HG02884 (cell line): ENCODE results near the gene C1orf87.
"Not testable (repeated sequence)": the region's sequence is repeated elsewhere in the genome, so short reads cannot be mapped to it uniquely, and the experiment has no call there.

Source experiments
- ATAC-seq: cut with Tn5 transposase; IDR thresholded peaks from one replicate; pipeline ENCODE4 v1.9.1; 2021; ENCODE audit warnings: mild to moderate bottlenecking, moderate library complexity; ENCODE audit not compliant: unreplicated experiment

The C1orf87 gene

DNA sequence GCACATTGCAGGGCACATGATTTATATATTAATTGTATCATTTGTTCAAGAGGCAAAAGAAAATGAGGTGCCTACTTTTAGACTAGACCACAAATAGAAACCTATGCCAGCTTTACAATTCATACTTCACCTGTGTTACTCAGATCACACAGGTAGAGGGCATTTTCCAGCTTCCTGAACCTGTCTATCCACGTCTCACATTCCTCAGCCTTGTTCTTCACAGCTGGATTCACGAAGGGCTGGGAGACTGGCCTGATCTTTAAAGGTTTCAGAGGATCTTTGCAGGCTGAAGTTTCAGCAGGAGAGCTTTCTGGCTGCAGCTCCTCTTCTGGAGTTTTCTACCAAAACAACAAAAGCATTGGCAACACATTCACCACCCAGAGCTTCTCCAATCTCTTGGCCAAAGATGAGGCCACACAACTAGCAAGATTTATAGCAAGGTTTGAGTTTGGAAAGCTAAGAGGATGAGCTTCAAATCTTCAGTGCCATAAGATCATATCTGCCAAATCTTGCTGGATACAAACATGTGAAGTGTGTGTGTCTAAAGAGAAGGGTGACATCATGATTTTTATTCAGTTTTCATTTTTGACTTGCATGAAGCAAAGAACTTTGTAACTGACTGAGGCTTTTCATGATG is 76.0 kb downstream of the C1orf87 start:
- ATAC-seq = no peak

DNA sequence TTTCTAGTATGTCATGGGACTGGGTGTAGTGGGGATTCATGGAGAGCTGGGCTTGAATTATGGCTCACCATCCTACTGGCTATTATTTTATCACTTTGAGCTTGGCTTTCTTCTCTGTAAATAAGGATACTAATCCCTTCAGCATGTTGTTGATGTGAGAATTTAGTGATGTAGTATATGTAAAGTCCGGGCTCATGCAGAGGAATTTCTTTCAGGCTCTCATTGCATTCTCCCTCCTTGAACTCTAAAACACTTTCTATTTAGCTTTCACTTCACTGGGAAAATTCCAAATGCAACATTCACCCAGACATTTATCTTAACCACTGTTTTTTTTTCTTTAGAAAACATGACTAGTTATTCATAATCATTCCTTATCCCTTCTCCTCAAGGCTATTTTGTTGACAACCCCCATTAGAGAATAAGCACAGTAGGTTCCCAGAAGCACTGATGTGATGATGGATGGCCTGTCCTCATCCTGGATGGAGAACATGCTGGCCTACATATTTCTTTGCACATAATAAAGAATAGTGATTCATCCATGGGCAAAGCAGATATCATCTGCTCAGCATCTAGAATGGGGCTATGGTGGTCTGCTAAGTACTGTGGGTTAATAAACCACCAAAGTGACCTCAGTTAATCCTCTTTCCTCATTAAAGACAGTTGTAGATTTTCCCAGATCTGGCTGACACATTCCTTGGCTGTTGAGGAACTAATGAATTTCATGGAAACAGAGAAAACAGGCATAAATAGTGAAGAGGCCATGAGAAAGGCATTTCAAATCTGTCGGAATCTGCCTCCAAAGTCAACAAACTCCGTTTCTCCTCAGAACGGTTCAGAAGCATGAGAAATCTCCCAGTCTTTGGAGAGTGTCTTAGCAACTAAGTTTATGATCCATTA is 79.0 kb downstream of the C1orf87 start:
- no peak for ATAC-seq

DNA sequence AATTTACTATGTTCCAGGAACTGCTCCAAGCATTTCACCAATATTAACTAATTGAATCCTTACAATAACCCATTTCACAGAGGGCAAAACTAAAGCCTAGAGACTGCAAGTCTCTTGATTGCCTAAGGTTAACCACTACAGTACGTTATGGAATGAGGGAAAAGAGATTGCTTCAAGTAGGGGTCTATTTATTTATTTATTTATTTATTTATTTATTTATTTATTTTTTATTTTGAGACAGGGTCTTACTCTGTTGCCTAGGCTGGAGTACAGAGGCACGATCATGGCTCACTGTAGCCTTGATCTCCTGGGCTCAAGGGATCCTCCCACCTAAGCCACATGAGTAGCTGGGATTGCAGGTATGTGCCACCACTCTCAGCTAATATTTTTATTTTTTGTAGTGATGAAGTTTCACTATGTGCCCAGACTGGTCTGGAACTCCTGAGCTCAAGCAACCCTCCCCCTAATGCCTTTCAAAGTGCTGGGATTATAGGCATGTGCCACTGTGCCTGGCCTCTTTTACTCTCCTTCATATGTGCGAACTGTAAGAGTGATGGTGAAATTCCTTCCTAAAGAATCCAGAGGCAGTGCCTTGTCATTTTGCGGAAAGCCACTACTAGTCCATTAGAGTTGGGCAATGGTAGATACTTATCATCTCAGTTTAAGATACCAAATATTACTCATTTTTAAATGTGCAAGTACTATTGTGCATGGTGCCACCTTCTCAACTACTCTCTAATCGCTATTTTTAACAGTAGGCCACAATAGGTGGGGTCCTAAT is 81.3 kb downstream of the C1orf87 start:
- no peak for ATAC-seq

DNA sequence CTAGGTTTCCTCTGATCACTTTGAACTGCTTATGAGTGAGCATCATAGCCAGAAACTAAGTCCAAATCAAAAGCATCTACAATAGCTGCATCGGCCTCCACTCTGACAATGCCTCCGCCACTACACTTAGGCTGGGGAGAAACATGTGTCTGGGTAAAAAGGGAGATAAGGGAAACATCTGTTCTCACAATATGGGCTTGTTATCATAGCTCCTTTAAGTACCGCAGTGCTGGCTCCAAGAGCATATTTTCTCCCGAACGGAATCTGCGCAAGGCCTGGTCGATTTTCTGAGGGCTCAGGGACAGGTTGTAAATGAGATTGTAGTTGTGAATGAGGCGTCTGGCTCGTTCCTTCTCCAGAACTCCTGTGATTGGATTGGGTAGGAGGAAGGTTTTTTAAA is 83.1 kb downstream of the C1orf87 start:
- ATAC-seq = no peak

DNA sequence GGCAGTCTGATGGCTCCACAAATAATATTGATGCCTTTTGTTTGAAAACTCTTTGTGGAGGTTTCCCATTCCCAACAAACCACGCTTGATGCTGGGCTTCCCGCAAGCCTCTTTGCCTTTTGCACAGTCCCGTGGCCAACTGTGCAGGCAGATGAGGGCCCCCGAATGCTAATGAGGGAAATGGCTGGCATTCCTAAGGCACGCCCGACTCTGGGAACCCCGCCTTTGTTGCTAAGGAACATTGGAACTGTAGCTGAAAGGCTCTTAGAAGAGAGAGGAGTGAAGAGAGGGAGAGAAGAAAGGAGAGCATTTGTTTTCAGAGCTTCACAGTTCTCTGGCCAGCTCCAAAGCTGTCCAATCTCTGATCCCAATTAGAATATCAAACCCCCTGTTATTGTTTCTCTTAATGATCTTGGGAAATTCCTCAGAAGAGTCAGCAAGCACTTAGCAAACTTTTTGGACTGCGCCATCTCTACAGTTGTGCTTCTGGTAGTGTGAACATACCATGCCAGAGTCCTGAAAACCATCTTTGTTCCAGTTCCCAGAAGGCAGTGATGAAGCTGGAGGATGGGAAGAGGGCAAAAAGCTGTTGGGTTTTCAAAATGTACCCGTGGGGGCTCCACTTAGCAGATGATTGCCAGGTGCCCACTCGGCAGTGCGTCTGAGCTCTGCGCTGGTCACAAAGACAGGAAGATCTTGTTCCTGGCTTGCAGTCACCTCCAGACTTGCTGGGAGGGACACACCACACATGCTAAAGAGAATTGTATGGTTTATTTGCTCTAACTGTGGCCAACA is 86.9 kb downstream of the C1orf87 start:
- no peak for ATAC-seq

DNA sequence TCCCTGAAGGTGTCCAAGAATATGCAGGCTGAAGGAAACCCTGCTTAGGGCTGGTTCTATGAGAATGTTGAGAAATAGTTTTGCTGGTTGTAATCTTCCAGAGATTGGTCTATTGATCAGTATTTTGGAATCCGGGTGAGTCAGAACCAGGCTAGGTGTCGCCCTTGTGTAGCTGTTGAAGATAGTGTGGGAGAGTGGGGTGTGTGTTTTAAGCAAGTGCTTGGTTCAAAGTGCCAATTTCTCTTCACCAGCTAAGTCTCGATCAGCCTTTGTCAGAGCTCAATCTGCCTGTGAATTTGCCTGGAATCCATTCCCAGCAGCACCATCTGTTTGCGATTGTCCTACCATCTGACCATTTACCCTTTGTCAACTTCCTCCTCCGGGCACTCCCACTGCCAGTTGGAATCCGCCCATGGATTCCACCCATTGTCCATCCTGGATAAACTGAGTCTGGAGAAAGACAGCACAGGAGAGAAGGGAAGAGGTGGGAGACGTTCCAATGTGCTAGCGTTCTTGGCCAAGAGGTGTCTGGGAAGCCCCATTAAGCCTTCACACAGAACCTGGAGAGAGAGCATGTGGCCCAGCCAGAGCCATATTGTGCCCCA is 87.6 kb downstream of the C1orf87 start:
- ATAC-seq = no peak

DNA sequence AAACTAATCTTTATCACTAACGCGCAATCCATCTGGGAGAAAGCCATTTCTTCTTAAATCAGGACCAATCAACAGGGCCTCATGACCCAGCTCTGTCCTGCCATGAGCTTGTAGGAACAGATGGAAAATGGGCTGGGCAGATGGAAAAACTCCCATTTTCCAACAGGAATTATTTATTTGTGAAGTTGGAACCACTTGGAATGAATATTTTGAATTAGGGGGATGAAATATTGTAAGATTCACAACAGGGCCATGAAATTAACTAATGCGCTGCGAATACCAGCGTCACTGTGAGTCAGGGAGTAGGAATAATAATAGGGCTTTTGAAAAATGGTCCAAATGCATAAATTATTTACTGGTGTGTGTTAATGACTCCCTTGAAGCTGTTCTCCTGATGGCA is 93.9 kb downstream of the C1orf87 start:
- ATAC-seq = no peak

DNA sequence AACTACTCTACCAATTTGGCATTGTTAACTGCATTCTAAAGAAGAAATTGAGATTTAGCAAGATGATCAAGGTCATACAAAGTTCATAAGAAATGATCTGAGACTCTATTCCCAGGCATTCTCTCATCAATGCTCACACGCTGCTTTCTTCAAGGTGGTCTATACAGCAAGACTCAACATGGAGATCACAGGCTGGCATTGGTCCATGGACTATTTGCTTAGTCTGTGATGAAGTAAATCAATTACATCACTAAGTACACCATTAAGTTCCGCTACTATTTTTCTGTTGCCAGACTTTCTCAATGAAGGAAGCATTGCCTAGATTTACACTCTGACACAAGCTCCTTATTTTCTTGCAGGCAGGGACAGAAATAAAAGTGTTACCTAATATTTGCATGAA is 95.1 kb downstream of the C1orf87 start:
- no peak for ATAC-seq

DNA sequence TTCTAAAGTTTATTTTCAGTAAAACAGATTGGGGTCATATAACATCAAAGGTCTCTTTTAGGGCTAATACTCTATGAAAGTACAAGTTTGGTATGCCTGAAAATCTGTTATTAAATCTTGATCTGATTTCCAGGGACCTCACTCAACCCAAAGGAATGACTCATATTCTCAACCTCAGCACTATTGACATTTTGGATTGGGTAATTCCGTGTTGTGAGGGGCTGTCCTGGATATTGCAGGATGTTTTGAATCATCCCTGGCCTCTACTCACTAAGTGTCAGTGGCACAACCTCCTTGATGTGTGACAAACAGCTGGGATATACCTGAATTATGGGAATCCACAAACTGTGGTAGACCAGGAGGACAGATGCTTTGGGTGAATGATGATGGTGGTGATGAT is 95.5 kb downstream of the C1orf87 start:
- no peak for ATAC-seq

DNA sequence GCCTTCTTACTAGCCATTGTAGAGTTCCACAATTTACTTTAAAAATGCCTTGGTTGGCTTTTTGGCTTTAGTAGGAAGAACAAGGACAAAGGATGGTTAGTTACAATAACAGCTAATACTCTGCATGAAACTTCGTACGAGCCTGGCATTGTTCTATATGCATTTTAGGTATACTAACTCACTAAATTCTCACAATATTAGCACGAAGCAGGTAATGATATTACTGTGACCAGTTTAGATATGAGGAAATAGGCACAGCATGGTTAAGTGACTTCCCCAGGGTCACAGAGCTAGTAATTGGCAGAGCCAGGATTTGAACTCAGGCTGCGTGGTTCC is 96.5 kb downstream of the C1orf87 start:
- no peak for ATAC-seq

DNA sequence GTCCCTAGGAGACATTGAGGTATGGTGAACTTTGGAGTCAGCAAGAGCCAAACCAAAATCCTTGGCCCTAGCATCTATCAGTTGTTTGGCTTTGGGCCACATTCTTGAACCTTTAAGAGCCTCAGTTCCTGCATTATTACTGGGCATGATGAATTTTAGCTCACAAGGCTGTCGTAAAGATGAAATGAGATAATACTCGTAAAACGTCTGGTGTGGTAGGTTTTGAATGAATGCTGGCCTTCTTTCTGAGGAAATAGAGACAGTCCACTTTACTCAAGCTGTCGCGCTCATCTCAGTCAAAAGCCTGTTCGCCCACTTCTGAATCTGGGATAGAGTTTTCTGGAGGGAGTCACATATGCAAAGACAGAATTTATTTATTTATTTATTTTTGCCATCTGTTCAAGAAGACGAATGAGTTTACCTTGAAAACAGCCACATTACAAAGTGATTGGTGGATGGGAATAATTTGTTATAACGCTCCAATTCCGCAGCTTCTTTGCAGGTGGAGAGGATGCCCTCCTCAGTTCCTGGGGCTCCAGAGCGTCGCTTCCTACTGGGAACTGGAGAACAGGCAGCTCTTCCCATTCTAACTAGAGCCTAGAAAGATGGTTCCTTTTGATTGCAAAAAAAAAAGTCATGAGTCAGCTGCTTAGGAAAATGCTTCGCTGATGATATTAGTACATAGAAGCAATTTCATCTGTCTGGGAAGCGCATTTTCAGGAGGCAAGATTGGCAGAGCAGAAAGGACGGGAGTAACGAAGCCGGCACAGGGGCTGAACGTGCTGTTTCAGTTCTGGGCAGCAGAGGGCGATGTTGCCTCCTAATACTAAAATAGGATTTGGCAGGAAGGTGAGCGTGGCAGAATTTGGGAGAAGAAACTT is 97.1 kb downstream of the C1orf87 start:
- peak; percentile 62 for ATAC-seq

DNA sequence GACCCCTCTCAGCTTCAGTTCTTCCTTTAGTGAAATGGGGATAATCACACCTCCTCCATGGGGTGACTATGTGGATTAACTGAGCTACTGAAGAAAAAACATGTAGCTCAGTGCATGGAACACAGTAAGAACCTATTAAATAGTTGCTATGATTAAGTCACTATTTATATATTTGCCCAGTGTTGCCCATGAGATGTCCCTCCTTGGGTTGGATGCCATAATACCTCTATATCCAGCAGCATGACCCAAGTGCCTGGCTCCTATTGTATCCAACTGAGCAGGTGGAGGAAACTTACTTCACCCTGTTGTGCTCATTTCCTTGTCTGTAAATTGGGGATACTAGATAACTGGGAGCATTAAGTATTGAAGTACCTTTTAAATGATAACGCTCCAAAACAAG is 99.9 kb downstream of the C1orf87 start:
- ATAC-seq = no peak

DNA sequence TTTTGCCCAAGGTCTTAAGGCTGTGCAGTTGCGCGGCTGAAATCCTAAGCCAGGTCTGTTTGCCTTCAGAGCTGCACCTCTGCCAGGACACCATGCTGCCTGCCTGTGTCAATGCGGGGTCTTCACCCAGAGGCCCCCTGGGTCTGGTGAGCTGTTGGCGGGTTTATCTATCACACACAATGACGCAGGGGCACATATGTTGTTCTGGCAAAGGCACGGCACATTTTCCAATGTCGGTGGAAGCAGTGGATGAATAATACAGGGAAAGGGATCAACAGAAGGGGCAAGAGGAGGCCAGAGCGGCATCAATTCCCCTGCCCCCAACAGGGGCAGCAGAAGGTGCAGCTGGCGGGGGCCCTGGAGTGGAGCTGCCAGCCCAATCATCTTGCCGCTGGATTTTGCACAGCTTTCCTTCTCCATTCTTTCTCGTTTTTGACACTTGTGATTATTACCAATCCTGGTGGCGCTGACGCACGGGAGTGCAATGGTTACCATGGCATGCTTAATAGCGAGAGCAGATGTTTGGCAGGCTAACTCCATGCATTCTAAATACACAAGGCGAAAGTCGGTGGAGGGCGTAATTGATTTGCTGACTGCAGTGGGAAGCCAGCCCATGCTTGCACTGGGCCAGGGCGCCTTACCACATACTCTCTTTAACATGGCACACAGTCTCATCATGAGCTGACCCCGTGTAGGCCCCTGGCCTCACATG is 101.2 kb downstream of the C1orf87 start:
- ATAC-seq = no peak

DNA sequence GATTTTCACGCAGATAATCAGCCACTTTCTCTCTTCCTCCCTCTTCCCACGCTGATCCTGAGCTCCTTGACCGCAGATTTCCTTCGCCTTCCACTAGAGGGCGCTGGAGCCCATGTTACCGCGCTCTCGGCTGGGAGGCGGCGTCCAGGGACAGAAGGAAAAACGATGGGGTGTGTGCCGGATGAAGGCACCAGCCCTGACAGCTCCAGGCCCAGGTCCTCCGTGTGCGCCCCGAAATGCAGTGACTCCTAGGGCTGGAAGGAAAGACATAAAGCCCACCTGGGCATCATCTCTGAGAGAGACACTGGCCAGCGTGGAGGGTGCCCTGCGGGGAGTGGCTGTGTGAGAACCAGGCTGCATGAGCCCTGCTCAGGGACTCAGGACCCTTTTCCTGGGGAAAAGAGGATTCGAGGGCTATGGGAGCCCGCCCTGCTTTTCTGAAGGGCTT is 102.1 kb downstream of the C1orf87 start:
- no peak for ATAC-seq

DNA sequence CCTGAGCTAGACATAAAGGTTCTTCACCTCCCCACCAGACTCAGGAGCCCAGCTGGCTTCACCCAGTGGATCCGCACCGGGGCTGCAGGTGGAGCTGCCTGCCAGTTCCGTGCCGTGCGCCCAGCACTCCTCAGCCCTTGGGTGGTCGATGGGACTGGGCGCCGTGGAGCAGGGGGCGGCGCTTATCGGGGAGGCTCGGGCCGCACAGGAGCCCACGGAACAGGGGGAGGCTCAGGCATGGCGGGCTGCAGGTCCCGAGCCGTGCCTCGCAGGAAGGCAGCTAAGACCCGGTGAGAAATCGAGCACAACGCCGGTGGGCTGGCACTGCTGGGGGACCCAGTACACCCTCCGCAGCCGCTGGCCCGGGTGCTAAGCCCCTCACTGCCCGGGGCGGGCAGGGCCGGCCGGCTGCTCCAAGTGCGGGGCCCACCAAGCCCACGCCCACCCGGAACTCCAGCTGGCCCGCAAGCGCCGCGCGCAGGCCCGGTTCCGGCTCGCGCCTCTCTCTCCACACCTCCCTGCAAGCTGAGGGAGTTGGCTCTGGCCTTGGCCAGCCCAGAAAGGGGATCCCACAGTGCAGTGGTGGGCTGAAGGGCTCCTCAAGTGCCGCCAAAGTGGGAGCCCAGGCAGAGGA is 103.9 kb downstream of the C1orf87 start:
- ATAC-seq = not testable (repeated sequence)

DNA sequence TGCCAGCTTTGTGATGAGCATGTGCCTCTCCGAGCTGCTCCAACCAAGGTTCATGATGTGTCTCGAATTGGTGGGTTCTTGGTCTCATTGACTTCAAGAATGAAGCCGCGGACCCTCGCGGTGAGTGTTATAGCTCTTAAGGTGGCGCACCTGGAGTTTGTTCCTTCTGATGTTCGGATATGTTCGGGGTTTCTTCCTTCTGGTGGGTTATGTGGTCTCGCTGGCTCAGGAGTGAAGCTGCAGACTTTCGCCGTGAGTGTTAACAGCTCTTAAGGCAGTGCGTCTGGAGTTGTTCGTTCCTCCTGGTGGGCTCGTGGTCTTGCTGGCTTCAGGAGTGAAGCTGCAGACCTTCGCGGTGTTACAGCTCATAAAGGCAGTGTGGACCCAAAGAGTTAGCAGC is 104.8 kb downstream of the C1orf87 start:
- not testable (repeated sequence) for ATAC-seq

DNA sequence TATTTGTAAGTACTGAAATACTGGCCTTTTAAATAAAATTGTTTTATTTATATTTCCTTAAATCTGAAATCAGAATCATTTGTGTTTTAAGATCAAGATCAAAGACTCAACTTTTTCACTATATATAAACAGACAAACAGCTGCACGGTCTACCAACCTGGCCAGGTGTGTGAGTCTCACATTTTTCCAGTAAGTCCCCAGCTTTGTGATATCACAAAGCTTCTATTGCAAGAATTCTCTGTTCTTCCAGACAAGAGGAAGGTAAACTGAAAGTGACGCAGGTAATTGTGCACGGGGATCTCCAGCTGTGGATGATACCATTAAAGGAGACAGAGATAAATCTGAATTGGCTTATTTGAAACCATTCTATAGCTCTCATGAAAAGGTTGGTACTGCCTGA is 105.8 kb downstream of the C1orf87 start:
- ATAC-seq = no peak

DNA sequence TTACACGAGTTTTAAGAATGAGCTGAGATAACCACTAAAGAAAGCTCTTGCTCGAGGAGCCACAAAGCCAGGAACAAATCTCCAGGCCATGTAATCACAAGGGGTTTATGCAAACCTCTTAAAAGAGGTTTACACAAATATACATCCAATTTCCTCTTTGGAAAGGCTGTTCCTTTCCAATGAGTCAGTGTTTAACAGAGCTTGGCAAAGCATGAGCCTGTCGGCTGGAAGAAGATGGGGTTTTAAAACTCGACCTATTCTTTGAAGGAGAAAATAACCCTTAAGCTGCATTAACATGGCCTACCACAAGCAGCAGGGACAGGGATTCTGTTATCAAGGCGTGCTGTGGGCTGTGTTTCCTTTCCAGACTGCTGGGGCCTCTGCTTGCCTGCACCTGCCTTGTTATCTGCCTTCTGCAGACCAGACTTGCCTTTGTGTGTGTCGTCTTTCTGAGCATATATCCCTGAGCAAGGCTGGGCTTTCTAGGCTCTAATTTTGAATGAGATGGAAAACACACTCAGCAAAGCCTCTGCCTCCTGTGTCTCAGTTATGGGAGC is 106.4 kb downstream of the C1orf87 start:
- no peak for ATAC-seq
